Liver (tissue), 9 donors: ENCODE results near the gene CDC42BPA. TPM values are rescaled to one million over a fixed set of nuclear protein-coding genes. Genes with fewer than 3 reads are reported as not detected.
A peak's percentile ranks its signal among the peaks of the same experiment; 100 is the strongest.

Experiments used
- DNase-seq: peaks from one replicate; pipeline ENCODE4 v3.0.0-alpha.2; 2017; ENCODE audit warnings: low spot score
- H3K27ac ChIP-seq, 2 donors: one replicate each; pipeline ENCODE4 v1.7.0; 2013; ENCODE audit warnings: inconsistent platforms in 2 of 2, low read length in 2 of 2, control low read depth in 1 of 2, low read depth in 1 of 2, mild to moderate bottlenecking in 1 of 2
- H3K27me3 ChIP-seq, 4 donors: one replicate each; pipeline versions ENCODE4 v1.6.1 to v1.7.0; 2013; ENCODE audit warnings: low read length in 3 of 4, inconsistent platforms in 1 of 4, mild to moderate bottlenecking in 1 of 4, moderate library complexity in 1 of 4; ENCODE audit not compliant: control insufficient read depth in 4 of 4, insufficient read depth in 4 of 4
- H3K36me3 ChIP-seq, 4 donors: one replicate each; pipeline versions ENCODE4 v1.6.1 to v1.7.0; 2013; ENCODE audit warnings: low read length in 3 of 4, mild to moderate bottlenecking in 3 of 4, low read depth in 1 of 4, moderate library complexity in 1 of 4; ENCODE audit not compliant: control insufficient read depth in 4 of 4, insufficient read depth in 3 of 4
- H3K4me1 ChIP-seq, 4 donors: one replicate each; pipeline versions ENCODE4 v1.6.1 to v1.7.0; 2013; ENCODE audit warnings: low read length in 3 of 4, mild to moderate bottlenecking in 3 of 4, moderate library complexity in 1 of 4; ENCODE audit not compliant: control insufficient read depth in 4 of 4, insufficient read depth in 4 of 4
- H3K4me3 ChIP-seq, 3 donors: one replicate each; pipeline versions ENCODE4 v1.6.1 to v1.7.0; 2013; ENCODE audit warnings: low read length in 3 of 3, control low read depth in 1 of 3, low read depth in 1 of 3, mild to moderate bottlenecking in 1 of 3
- H3K9ac ChIP-seq, 2 donors: one replicate each; pipeline ENCODE4 v1.7.0; 2013; ENCODE audit warnings: low read length in 2 of 2, mild to moderate bottlenecking in 2 of 2, moderate library complexity in 2 of 2, control low read depth in 1 of 2, low read depth in 1 of 2
- H3K9me3 ChIP-seq, 4 donors: one replicate each; pipeline versions ENCODE4 v1.6.1 to v1.7.0; 2013; ENCODE audit warnings: low read length in 3 of 4; ENCODE audit not compliant: control insufficient read depth in 4 of 4
- CTCF ChIP-seq: fragments of 150-350 bp; IDR thresholded peaks from 2 replicates; pipeline ENCODE4 v1.5.1; 2017; ENCODE audit warnings: improper control_type of control experiment, low read depth, low read length; ENCODE audit not compliant: missing input control
- EGR1 ChIP-seq, 2 donors: IDR thresholded peaks; 2 replicates each; pipeline ENCODE4 v1.6.1; 2016 to 2018; ENCODE audit warnings: antibody characterized with exemption in 2 of 2, low read depth in 2 of 2
- FOXA1 ChIP-seq: IDR thresholded peaks from 2 replicates; pipeline ENCODE4 v1.6.1; 2016; ENCODE audit warnings: antibody characterized with exemption
- GABPA ChIP-seq, 2 donors: IDR thresholded peaks in 1 of 2; conservative IDR thresholded peaks in 1 of 2; 2 replicates each; pipeline ENCODE4 v1.6.1; 2016; ENCODE audit warnings: antibody characterized with exemption in 2 of 2, mild to moderate bottlenecking in 1 of 2, moderate library complexity in 1 of 2
- HNF4A ChIP-seq, 2 donors: conservative IDR thresholded peaks; 2 replicates each; pipeline ENCODE4 v1.6.1; 2016; ENCODE audit warnings: antibody characterized with exemption in 2 of 2, mild to moderate bottlenecking in 2 of 2
- HNF4G ChIP-seq: IDR thresholded peaks from 2 replicates; pipeline ENCODE4 v1.6.1; 2016; ENCODE audit warnings: antibody characterized with exemption
- JUND ChIP-seq, 2 donors: IDR thresholded peaks; 2 replicates each; pipeline ENCODE4 v1.6.1; 2016; ENCODE audit warnings: antibody characterized with exemption in 2 of 2
- NR2F2 ChIP-seq: IDR thresholded peaks from 2 replicates; pipeline ENCODE4 v1.6.1; 2016; ENCODE audit warnings: antibody characterized with exemption
- RAD21 ChIP-seq, 2 donors: IDR thresholded peaks; 2 replicates each; pipeline ENCODE4 v1.6.1; 2016; ENCODE audit warnings: antibody characterized with exemption in 2 of 2, mild to moderate bottlenecking in 2 of 2
- RXRA ChIP-seq, 2 donors: IDR thresholded peaks; 2 replicates each; pipeline ENCODE4 v1.6.1; 2017 to 2018; ENCODE audit warnings: antibody characterized with exemption in 2 of 2, mild to moderate bottlenecking in 1 of 2
- SP1 ChIP-seq: IDR thresholded peaks from 2 replicates; pipeline ENCODE4 v1.6.1; 2018; ENCODE audit warnings: antibody characterized with exemption, mild to moderate bottlenecking
- TAF1 ChIP-seq: conservative IDR thresholded peaks from 2 replicates; pipeline ENCODE4 v1.6.1; 2016; ENCODE audit warnings: antibody characterized with exemption, mild to moderate bottlenecking
- YY1 ChIP-seq: IDR thresholded peaks from 2 replicates; pipeline ENCODE4 v1.6.1; 2016; ENCODE audit warnings: antibody characterized with exemption, mild to moderate bottlenecking
- WGBS: extraction: QIAGEN DNeasy Blood & Tissue Kit; methylation state at CpG from one replicate; pipeline ENCODE4 v1.1.7; 2013; 5-methylcytosine and 5-hydroxymethylcytosine counted together
- polyA plus RNA-seq, 2 donors: library from polyadenylated mRNA; stranded (reverse) in 1 of 2; unstranded in 1 of 2; fragments of 200-250 nt in 1 of 2; fragments of >200 nt in 1 of 2; fragmentation: Nextera tagmentation in 1 of 2; extraction: Ambion mirVana in 1 of 2; gene quantifications; one replicate each; pipeline versions ENCODE4 v1.2.1 to v1.2.3, GENCODE V29; 2013 to 2015
- total RNA-seq, 2 donors: library from RNA; depleted of rRNA; stranded (reverse); fragments of >200 nt; gene quantifications; one replicate each; pipeline ENCODE4 v1.2.3, GENCODE V29; 2014
- TF ChIP-seq, protein P1 (sequence below): IDR thresholded peaks from 2 replicates; pipeline ENCODE4 v1.6.1; 2016; ENCODE audit warnings: antibody characterized with exemption
- TF ChIP-seq, protein P2 (sequence below): IDR thresholded peaks from 2 replicates; pipeline ENCODE4 v1.6.1; 2016; ENCODE audit warnings: antibody characterized with exemption, mild to moderate bottlenecking
- donor health status: healthy.
- donor health status: healthy.
- donor health status: healthy.
- donor health status: healthy.
- donor health status: healthy.

The CDC42BPA gene
- total and polyA plus RNA-seq, 4 donors: 5.8 to 39.9 (median 24.3) TPM

DNA sequence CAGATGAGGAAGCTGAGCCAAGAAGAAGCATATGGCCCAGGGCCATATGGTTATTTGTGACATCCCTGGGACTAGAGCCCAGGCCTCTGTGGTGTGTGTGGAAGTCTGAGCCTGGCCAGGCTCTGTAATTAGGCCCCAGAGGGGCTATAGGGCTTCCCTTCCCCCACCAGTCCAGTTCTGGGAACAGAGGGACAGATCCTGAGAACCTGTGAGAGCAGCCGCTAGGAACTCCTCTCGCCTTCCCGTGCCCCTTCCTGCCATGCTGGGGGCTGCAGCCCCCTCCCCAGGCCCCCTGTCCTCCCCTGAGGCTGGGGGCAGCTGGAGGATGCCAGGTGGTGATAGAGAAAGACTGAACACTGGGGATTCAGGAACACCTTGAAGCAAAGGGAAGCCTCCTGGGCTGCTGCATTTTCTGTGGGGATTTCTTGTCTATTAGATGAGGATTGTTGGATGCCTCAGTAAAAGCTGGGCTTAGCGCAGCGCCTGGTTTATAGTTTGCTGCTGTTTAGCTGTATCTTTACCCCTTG, 344.9 kb downstream of the CDC42BPA start (continued):
- no peak for TF ChIP-seq JUND (IDR thresholded peaks at IDR 0.05)

- Histone ChIP-seq H3K36me3 (peaks cover 0 to 9% (median 6%) of the 10 kb centered on the region in 4 donors), H3K27me3 (no peaks in the 10 kb centered on the region), H3K4me1 (peaks cover 23 to 46% (median 37%) of the 10 kb centered on the region in 4 donors), H3K27ac (peak overlapping the region; percentile 74 to 87), H3K9ac (no peak overlapping the region), H3K4me3 (no peak overlapping the region), H3K9me3 (no peaks in the 10 kb centered on the region)
- no peak for DNase-seq
- TF ChIP-seq JUND (IDR thresholded peaks at IDR 0.05) (no peak), RXRA (IDR thresholded peaks at IDR 0.05) (no peak), YY1 (no peak), SP1 (no peak), HNF4G (no peak), RAD21 (IDR thresholded peaks at IDR 0.05) (no peak), FOXA1 (no peak), EGR1 (IDR thresholded peaks at IDR 0.05; ENCODE audit: low read depth in 2 of 2) (no peak), HNF4A (conservative IDR thresholded peaks at IDR 0.05) (no peak), TAF1 (no peak), NR2F2 (no peak), GABPA (IDR thresholded peaks at IDR 0.05 in 1 of 2, conservative IDR thresholded peaks at IDR 0.05 in 1 of 2) (no peak), CTCF (no peak)
- TF ChIP-seq, protein P1, sequence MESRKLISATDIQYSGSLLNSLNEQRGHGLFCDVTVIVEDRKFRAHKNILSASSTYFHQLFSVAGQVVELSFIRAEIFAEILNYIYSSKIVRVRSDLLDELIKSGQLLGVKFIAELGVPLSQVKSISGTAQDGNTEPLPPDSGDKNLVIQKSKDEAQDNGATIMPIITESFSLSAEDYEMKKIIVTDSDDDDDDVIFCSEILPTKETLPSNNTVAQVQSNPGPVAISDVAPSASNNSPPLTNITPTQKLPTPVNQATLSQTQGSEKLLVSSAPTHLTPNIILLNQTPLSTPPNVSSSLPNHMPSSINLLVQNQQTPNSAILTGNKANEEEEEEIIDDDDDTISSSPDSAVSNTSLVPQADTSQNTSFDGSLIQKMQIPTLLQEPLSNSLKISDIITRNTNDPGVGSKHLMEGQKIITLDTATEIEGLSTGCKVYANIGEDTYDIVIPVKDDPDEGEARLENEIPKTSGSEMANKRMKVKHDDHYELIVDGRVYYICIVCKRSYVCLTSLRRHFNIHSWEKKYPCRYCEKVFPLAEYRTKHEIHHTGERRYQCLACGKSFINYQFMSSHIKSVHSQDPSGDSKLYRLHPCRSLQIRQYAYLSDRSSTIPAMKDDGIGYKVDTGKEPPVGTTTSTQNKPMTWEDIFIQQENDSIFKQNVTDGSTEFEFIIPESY: no peak
- TF ChIP-seq, protein P2, sequence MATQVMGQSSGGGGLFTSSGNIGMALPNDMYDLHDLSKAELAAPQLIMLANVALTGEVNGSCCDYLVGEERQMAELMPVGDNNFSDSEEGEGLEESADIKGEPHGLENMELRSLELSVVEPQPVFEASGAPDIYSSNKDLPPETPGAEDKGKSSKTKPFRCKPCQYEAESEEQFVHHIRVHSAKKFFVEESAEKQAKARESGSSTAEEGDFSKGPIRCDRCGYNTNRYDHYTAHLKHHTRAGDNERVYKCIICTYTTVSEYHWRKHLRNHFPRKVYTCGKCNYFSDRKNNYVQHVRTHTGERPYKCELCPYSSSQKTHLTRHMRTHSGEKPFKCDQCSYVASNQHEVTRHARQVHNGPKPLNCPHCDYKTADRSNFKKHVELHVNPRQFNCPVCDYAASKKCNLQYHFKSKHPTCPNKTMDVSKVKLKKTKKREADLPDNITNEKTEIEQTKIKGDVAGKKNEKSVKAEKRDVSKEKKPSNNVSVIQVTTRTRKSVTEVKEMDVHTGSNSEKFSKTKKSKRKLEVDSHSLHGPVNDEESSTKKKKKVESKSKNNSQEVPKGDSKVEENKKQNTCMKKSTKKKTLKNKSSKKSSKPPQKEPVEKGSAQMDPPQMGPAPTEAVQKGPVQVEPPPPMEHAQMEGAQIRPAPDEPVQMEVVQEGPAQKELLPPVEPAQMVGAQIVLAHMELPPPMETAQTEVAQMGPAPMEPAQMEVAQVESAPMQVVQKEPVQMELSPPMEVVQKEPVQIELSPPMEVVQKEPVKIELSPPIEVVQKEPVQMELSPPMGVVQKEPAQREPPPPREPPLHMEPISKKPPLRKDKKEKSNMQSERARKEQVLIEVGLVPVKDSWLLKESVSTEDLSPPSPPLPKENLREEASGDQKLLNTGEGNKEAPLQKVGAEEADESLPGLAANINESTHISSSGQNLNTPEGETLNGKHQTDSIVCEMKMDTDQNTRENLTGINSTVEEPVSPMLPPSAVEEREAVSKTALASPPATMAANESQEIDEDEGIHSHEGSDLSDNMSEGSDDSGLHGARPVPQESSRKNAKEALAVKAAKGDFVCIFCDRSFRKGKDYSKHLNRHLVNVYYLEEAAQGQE: no peak
- WGBS: 66% methylated on average over 6 of the region's 6 CpGs
These were observed 345.4 kb downstream of the CDC42BPA start for GRCh38 chr1:226972931-226973330.
